ENCODE data around the gene SMG1. TPM values are rescaled to one million over a fixed set of nuclear protein-coding genes. Genes with fewer than 3 reads are reported as not detected.

Gene SMG1
- total and polyA plus RNA-seq, 2 of the 13 experiments (the other 11 are each of a cell fraction or from before 2014, with no cell fraction given), result 48.7 to 53.7 TPM

DNA sequence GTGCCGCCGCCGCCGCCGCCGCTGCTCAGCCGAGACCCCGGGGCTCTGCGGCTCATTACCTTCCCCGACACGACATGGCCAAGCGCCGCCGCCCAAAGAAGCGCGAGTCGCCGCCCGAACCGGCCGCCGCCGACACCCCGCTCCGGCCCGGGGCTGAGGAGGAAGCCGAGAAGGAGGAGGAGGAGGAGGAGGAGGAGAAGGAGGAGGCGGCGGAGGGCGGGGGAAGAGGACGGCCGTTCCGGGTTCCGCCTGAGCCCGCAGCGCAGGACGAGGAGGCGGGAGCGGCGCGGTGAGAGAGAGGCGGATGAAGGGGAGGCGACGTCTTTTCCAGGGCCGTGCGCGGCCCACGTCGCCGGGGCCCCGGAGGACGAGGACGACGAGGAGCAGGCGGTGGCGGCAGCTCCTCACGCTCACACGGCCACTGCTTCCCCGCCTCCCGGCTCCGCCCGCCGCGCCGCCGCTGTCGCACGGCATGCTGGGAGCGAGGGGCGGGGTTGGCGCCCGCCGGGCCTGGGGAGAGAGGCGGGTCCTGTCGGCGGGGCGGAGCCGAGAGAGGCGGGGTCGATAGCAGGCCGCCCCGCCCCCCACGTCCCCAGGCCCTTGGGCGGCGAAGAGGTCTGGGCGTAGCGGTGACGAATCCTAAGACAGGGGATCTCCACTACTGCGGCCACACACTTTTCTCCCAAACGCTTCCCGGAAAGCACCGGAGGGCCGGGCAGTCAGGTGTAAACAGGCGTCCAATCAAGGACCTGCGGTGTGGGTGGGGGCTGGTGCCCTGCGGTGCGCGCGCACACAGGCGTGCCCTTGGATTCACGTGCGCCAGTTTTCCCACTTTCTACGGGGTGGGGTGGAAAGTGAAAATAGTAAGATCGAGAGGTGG lies at the start of gene SMG1 (continued):
- 0 out of 2 replicates have a peak, but pooled peaks have one; percentile 23 for TF ChIP-seq MTF2 (CRISPR knock-in tag; IDR thresholded peaks at IDR 0.05; ENCODE audit: borderline replicate concordance)
- TF ChIP-seq SMAD3 (CRISPR knock-in tag; IDR thresholded peaks at IDR 0.05), result peak; percentile 81
- TF ChIP-seq, protein P1, sequence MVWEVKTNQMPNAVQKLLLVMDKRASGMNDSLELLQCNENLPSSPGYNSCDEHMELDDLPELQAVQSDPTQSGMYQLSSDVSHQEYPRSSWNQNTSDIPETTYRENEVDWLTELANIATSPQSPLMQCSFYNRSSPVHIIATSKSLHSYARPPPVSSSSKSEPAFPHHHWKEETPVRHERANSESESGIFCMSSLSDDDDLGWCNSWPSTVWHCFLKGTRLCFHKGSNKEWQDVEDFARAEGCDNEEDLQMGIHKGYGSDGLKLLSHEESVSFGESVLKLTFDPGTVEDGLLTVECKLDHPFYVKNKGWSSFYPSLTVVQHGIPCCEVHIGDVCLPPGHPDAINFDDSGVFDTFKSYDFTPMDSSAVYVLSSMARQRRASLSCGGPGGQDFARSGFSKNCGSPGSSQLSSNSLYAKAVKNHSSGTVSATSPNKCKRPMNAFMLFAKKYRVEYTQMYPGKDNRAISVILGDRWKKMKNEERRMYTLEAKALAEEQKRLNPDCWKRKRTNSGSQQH (CRISPR knock-in tag; IDR thresholded peaks at IDR 0.05; ENCODE audit: low read depth), result peak; percentile 71; the same call in 1 of the 2 replicates
- peak; percentile 76 for TF ChIP-seq ZNF749 (CRISPR knock-in tag; IDR thresholded peaks at IDR 0.05; ENCODE audit: borderline replicate concordance)
- TF ChIP-seq AGO1 (IDR thresholded peaks at IDR 0.05; ENCODE audit: low read depth, low read length, poor library complexity, severe bottlenecking), result peak; percentile 52
- peak; percentile 47; the same call in 1 of the 2 replicates for TF ChIP-seq NCOR1 (IDR thresholded peaks at IDR 0.05; ENCODE audit: borderline replicate concordance, low read length)
- TF ChIP-seq LCORL (IDR thresholded peaks at IDR 0.05), result peak; percentile 78
- peak; percentile 95; the same call in 1 of the 2 replicates for TF ChIP-seq LCORL (CRISPR knock-in tag; IDR thresholded peaks at IDR 0.05)
- peak; percentile 62; the same call in 1 of the 2 replicates for TF ChIP-seq FOSL2 (CRISPR knock-in tag; IDR thresholded peaks at IDR 0.05)
- peak; percentile 73 for TF ChIP-seq MEF2D (CRISPR knock-in tag; IDR thresholded peaks at IDR 0.05)
- TF ChIP-seq, protein P2, sequence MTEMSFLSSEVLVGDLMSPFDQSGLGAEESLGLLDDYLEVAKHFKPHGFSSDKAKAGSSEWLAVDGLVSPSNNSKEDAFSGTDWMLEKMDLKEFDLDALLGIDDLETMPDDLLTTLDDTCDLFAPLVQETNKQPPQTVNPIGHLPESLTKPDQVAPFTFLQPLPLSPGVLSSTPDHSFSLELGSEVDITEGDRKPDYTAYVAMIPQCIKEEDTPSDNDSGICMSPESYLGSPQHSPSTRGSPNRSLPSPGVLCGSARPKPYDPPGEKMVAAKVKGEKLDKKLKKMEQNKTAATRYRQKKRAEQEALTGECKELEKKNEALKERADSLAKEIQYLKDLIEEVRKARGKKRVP (CRISPR knock-in tag; IDR thresholded peaks at IDR 0.05), result peak; percentile 31 to 75; a peak in 3 of 4 replicates
- peak; percentile 54; the same call in 1 of the 2 replicates for TF ChIP-seq EEA1 (CRISPR knock-in tag; IDR thresholded peaks at IDR 0.05; ENCODE audit: borderline replicate concordance)
- peak; percentile 71 for TF ChIP-seq ELF3 (CRISPR knock-in tag; IDR thresholded peaks at IDR 0.05)
- peak; percentile 63; the same call in 1 of the 2 replicates for TF ChIP-seq NR2F2 (IDR thresholded peaks at IDR 0.05; ENCODE audit: borderline replicate concordance, low read depth)
- TF ChIP-seq ZFYVE20 (CRISPR knock-in tag; IDR thresholded peaks at IDR 0.05; ENCODE audit: borderline replicate concordance, low read depth), result peak; percentile 67; the same call in 1 of the 2 replicates
- peak; percentile 34; the same call in 1 of the 2 replicates for TF ChIP-seq ZNF766 (CRISPR knock-in tag; IDR thresholded peaks at IDR 0.05; ENCODE audit: borderline replicate concordance)
- peak; percentile 64 for TF ChIP-seq RFXAP (CRISPR knock-in tag; IDR thresholded peaks at IDR 0.05; ENCODE audit: borderline replicate concordance)
- peak; percentile 97 for TF ChIP-seq KDM5B (CRISPR knock-in tag; IDR thresholded peaks at IDR 0.05; ENCODE audit: borderline replicate concordance)
- peak; percentile 87 for TF ChIP-seq ZNF883 (CRISPR knock-in tag; IDR thresholded peaks at IDR 0.05; ENCODE audit: not compliant biosample characterization)
- TF ChIP-seq TGIF2 (CRISPR knock-in tag; IDR thresholded peaks at IDR 0.05), result peak; percentile 92
- TF ChIP-seq THAP9 (CRISPR knock-in tag; IDR thresholded peaks at IDR 0.05; ENCODE audit: borderline replicate concordance), result peak; percentile 80; the same call in 1 of the 2 replicates
- peak; percentile 94 for TF ChIP-seq NFYB (CRISPR knock-in tag; IDR thresholded peaks at IDR 0.05)
- peak; percentile 84 to 96; a peak in 3 of 4 replicates for TF ChIP-seq KLF16 (CRISPR knock-in tag; IDR thresholded peaks at IDR 0.05)
- peak; percentile 84 for TF ChIP-seq SPEN (CRISPR knock-in tag; IDR thresholded peaks at IDR 0.05; ENCODE audit: low read depth)
